BE2C (cell line): ENCODE measurements around the gene ITIH4.

Source experiments
- DNase-seq: peaks from one replicate; pipeline ENCODE4 v3.0.0-alpha.2; 2020
- H3K27me3 ChIP-seq: fragments of 250-450 bp; sonication (Bioruptor Pico); 2 replicates; pipeline ENCODE4 v1.5.1; 2020; ENCODE audit warnings: mild to moderate bottlenecking
- H3K36me3 ChIP-seq: fragments of 250-450 bp; sonication (Bioruptor Pico); 2 replicates; pipeline ENCODE4 v1.5.1; 2020; ENCODE audit warnings: mild to moderate bottlenecking
- H3K4me1 ChIP-seq: fragments of 250-450 bp; sonication (Bioruptor Pico); 2 replicates; pipeline ENCODE4 v1.5.1; 2020
- H3K4me3 ChIP-seq: 2 replicates; pipeline ENCODE4 v1.5.1; 2011; ENCODE audit warnings: low read depth, low read length
- H3K9me3 ChIP-seq: fragments of 250-450 bp; sonication (Bioruptor Pico); 2 replicates; pipeline ENCODE4 v1.5.1; 2020
- CTCF ChIP-seq: IDR thresholded peaks from 2 replicates; pipeline ENCODE4 v1.5.1; 2012; ENCODE audit warnings: mild to moderate bottlenecking, low read depth, low read length

ITIH4 gene

GRCh38 chr3:52843108-52843865, 12.8 kb upstream of the ITIH4 start:
- Histone ChIP-seq H3K4me1 (no peaks in the 10 kb centered on the region), H3K9me3 (no peaks in the 10 kb centered on the region), H3K4me3 (no peak overlapping the region), H3K27me3 (no peaks in the 10 kb centered on the region), H3K36me3 (no peaks in the 10 kb centered on the region)
- no peak for DNase-seq
- no peak for TF ChIP-seq CTCF

- H3K36me3 ChIP-seq, result no peaks in the 10 kb centered on the region
- no peak for TF ChIP-seq CTCF
- no peaks in the 10 kb centered on the region for H3K27me3 ChIP-seq
- no peak overlapping the region for H3K4me3 ChIP-seq
- H3K4me1 ChIP-seq, result no peaks in the 10 kb centered on the region
- H3K9me3 ChIP-seq, result no peaks in the 10 kb centered on the region
- no peak for DNase-seq
These were observed 12.0 kb upstream of the ITIH4 start for GRCh38 chr3:52842424-52842823.

- H3K4me1 ChIP-seq, result no peaks in the 10 kb centered on the region
- TF ChIP-seq CTCF, result no peak
- H3K27me3 ChIP-seq, result no peaks in the 10 kb centered on the region
- no peak overlapping the region for H3K4me3 ChIP-seq
- no peaks in the 10 kb centered on the region for H3K9me3 ChIP-seq
- no peaks in the 10 kb centered on the region for H3K36me3 ChIP-seq
- no peak for DNase-seq
These were observed 11.5 kb upstream of the ITIH4 start for GRCh38 chr3:52841981-52842340.

- H3K9me3 ChIP-seq, result no peaks in the 10 kb centered on the region
- H3K27me3 ChIP-seq, result no peaks in the 10 kb centered on the region
- no peak for TF ChIP-seq CTCF
- H3K4me3 ChIP-seq, result no peak overlapping the region
- H3K4me1 ChIP-seq, result no peaks in the 10 kb centered on the region
- DNase-seq, result no peak
- H3K36me3 ChIP-seq, result no peaks in the 10 kb centered on the region
These were observed 10.9 kb upstream of the ITIH4 start for GRCh38 chr3:52841211-52841980.

- no peak overlapping the region for H3K4me3 ChIP-seq
- no peaks in the 10 kb centered on the region for H3K9me3 ChIP-seq
- no peaks in the 10 kb centered on the region for H3K4me1 ChIP-seq
- no peaks in the 10 kb centered on the region for H3K36me3 ChIP-seq
- DNase-seq, result no peak
- no peak for TF ChIP-seq CTCF
- H3K27me3 ChIP-seq, result no peaks in the 10 kb centered on the region
These were observed 9.5 kb upstream of the ITIH4 start for GRCh38 chr3:52839892-52840545.

GRCh38 chr3:52839268-52839575, 8.8 kb upstream of the ITIH4 start:
- Histone ChIP-seq H3K4me1 (no peaks in the 10 kb centered on the region), H3K9me3 (no peaks in the 10 kb centered on the region), H3K4me3 (no peak overlapping the region), H3K27me3 (no peaks in the 10 kb centered on the region), H3K36me3 (no peaks in the 10 kb centered on the region)
- no peak for DNase-seq
- TF ChIP-seq CTCF, result no peak
